ENCODE results near the gene KCNN4.

GRCh38 chr19:43719378-43719868 lies 61.4 kb downstream of the KCNN4 start:
- TF ChIP-seq, protein P1, sequence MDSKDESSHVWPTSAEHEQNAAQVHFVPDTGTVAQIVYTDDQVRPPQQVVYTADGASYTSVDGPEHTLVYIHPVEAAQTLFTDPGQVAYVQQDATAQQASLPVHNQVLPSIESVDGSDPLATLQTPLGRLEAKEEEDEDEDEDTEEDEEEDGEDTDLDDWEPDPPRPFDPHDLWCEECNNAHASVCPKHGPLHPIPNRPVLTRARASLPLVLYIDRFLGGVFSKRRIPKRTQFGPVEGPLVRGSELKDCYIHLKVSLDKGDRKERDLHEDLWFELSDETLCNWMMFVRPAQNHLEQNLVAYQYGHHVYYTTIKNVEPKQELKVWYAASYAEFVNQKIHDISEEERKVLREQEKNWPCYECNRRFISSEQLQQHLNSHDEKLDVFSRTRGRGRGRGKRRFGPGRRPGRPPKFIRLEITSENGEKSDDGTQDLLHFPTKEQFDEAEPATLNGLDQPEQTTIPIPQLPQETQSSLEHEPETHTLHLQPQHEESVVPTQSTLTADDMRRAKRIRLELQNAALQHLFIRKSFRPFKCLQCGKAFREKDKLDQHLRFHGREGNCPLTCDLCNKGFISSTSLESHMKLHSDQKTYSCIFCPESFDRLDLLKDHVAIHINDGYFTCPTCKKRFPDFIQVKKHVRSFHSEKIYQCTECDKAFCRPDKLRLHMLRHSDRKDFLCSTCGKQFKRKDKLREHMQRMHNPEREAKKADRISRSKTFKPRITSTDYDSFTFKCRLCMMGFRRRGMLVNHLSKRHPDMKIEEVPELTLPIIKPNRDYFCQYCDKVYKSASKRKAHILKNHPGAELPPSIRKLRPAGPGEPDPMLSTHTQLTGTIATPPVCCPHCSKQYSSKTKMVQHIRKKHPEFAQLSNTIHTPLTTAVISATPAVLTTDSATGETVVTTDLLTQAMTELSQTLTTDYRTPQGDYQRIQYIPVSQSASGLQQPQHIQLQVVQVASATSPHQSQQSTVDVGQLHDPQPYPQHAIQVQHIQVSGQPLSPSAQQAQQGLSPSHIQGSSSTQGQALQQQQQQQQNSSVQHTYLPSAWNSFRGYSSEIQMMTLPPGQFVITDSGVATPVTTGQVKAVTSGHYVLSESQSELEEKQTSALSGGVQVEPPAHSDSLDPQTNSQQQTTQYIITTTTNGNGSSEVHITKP (tag by site-specific recombination; IDR thresholded peaks at IDR 0.05) = no peak
- TF ChIP-seq ZNF623 (tag by site-specific recombination; IDR thresholded peaks at IDR 0.05) (no peak), ZNF274 (IDR thresholded peaks at IDR 0.05; ENCODE audit: low read length) (no peak), ZNF274 (tag by site-specific recombination; IDR thresholded peaks at IDR 0.05; ENCODE audit: borderline replicate concordance) (no peak), TRIM28 (IDR thresholded peaks at IDR 0.05; ENCODE audit: borderline replicate concordance, low read length) (no peak), ZNF114 (tag by site-specific recombination; IDR thresholded peaks at IDR 0.05) (no peak), GLI4 (tag by site-specific recombination; IDR thresholded peaks at IDR 0.05) (no peak), ZNF132 (tag by site-specific recombination; IDR thresholded peaks at IDR 0.05; ENCODE audit: borderline replicate concordance) (no peak)
